ENCODE data around the gene PRKCE.
"Not testable (repeated sequence)": the region's sequence is repeated elsewhere in the genome, so short reads cannot be mapped to it uniquely, and the experiment has no call there.

The PRKCE gene

DNA sequence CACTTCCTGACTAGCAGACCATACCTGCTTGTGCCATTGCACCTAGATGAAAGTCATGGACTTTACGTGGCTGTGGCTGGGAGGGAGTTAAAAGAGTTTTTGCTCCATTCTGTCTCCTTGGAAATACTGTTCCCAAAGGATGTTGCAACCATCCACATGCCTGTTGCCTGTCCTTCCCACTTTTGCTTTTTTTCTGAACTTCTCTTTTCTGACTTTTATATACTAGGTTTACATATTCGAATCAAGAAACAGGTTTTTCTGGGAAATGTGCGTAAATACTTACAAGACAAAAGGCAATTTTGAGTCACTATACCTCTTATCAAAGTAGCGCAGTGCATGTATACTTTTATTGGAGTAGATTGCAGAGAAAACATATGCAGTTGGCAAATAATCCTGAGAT, 244.8 kb downstream of the PRKCE start:
- DNase-seq: no peak

- no peak for DNase-seq
These were observed 246.4 kb downstream of the PRKCE start for GRCh38 chr2:45897842-45898241.

DNA sequence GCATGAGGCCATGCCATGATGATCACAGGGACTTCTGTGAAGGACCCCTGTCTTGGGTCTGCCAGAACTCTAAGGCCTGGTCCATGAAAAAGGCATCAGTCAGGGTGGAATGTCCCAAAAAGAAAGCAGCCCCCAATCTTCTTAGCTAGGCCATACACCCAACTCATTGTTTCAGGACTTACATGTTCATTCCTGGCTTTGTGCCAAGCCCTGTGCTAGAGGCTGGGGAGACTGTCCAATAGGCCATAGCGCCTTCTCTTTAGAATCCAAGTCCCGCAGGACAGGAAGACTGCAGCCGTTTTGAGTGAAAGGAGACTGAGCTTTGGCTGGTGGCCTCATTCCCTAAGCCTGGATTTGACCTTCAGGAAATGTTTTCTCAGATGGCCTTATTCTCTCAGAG, 247.3 kb downstream of the PRKCE start:
- no peak for DNase-seq

DNA sequence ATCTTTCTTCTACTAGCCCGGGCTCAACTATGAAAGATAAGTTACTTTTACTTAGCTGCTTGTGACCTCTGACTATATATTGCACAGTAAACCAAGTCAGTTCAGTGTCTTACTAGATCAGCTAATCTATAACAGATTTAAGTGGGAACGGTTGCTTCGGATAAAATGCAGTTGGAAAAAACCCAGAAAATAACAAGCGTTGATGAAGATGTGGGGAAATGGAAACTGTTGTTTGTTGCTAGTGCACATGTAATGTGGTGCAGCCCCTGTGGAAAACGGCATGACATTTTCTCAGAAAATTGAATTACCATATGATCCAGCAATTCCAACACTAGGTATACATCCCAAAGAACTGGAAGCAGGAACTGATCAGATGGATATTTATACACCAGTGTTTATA, 248.5 kb downstream of the PRKCE start:
- DNase-seq: no peak

- no peak for DNase-seq
These were observed 250.1 kb downstream of the PRKCE start for GRCh38 chr2:45901468-45902032.

DNA sequence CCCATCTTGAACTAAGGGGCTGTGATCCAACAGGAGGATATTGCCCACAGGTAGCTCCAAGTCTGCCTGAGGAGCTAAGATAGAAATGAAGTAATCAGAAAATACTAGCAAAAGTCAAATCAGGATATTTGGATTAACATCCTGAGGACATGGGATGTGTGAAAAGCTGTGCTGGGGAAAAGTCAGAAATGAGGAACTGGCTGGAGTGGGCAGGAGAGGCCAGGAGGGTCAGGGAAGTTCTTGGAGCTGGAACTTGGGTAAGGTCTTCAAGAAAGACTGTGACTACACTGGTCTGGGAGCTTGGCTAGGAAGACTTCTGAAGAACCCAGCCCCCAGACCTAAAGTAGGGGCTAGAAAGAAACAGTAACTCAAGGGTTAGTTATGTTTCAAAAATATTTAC, 250.9 kb downstream of the PRKCE start:
- DNase-seq: no peak

- DNase-seq: no peak
These were observed 251.4 kb downstream of the PRKCE start for GRCh38 chr2:45902781-45903375.

DNA sequence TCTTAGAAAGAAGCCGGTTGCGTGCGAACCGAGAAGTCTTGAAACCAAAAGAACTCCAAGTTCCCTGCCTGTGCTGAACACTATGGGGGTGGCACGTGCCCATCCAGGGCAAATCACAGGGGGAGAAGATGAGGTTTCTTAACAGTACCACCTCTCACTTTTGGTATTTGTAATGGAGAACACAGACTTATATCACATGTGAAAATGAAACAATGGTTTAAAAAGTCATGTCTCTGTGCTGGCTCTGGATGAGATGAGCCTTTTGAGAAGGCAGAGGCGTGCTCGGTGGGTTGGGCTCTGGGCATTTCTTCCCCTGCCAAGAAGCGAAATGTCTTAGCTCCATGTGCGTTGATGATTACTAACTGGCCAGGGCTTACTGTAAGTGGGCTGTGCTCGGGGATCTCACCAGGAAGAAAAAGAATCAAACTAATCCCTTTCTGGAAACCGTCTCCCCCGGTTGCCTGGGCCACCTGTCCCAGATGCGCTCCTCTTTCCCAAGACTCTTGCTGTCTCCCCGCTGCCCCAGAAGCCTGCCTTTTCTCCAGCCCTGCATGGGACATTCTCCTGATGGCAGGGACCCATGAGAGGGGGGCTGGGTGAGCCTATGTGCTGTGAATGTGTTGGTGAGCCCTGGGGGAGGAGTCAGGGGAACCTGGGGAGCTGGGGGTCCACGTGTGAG, 252.9 kb downstream of the PRKCE start:
- DNase-seq: no peak

- DNase-seq: no peak
These were observed 253.6 kb downstream of the PRKCE start for GRCh38 chr2:45904946-45905631.

DNA sequence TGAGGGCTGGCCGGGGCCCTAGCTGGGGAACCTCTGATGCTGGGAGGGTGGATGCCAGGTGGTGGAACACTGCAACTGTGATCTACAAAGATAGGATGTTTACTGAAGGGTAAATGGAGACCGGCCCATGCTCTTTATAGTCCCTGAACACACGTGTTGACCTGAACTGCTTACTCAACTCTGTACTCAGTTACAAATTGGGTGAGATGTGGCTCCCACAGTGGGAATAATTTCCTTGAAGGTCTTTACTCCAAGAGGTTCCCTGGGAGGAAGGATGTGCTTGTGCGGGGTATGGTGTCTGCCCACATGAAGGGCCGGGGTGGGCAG, 254.1 kb downstream of the PRKCE start:
- no peak for DNase-seq

- DNase-seq: no peak
These were observed 256.1 kb downstream of the PRKCE start for GRCh38 chr2:45907592-45907991.

DNA sequence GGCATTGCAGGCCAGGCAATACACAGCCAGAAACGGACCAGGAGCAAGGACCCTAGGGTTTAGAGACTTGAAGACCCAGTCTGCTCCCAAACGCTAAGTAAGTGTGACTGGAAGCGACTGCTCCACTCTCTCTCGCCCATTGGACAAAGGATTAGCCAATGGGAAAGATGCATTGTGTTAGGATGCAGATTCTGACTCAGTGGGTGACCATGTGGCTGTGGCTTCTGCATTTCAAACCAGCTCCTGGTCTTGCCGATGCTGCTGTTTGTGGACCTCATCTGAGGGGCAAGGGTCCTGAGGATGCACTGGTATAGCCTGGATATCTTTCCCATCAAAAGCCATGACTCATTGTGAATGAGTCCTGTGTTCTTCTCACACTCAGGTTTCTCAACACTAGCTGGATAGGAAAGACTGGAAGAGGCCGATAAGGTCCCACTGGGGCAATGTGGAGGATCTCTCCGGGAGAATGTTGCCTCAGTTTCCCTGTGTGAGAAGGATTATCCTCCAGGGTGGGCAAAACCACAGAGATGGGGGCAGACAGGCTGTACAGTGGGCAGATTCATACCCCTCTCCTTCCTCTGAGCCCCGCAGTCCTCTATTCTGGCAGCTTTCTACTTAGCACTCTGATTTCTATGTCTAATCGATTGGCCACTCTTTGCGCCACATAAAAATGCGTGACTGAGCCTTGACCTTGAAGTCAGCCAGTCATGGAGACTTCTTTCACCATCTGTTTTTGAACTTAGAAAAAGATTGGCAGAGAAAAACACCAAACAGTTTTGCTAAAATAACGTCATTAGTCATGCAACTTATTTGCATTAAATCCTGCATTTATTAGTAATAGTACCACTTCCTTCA, 257.1 kb downstream of the PRKCE start:
- DNase-seq: no peak

DNA sequence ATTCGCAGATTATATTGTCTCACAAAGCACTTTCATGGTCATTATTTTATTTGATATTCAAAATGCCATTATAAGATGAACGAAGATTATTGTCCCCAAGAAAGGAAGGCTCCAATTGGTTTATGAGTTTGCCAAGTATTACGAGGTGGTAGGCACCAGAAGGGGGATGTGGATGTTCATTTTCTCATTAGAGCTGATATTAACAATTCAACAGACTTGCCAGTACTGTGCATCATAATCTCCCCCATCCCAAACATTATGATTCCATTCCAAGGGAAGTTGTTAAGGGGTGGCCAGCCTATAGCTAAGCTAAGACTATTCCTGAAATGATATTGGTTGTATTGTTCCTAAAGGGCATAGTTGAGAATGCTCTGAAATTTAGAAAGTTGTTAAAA, 257.7 kb downstream of the PRKCE start:
- DNase-seq: no peak

DNA sequence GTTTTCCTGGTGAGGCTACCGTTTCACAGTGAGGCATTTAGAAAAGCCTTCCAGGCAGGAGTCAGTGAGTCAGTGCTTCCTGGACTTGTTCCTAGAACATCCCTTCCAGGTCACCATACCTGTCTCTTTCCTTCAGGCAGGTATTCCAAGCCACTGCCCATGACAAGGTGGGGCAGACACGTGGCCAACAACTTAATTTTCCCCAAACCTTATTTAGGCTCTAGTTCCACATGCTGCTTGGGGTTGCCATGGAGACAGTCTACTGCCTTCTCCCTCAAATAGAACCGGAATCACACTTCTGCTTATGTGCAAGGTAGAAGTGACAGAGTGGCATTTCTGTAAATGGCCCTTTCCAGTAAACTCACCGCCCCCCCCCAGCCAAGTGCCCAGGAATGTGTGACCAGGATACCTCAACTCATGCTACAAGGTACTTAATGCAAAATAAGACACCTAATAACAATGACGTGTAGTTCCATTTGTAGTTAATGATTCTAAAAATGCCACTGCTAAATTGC, 258.3 kb downstream of the PRKCE start:
- DNase-seq: no peak

- DNase-seq: no peak
These were observed 259.1 kb downstream of the PRKCE start for GRCh38 chr2:45910473-45911060.

DNA sequence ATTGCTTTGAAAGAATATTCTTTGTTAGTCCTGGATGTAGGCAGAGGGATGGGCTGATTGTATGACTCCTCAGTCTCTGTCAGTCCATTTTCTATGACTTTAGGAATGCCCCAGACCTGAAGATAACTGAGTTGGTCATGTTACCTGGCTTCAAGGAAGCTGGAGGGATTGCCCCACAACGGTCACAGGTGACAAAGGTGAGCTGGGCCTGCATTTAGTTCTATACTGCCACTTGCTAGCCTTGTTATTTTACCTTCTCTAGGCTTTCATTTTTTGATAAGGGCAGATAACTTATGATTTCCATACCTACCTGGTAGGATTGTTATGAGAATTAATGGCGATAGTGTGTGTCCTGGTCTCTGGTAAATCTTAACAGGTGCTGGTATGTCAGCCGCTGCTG, 260.1 kb downstream of the PRKCE start:
- DNase-seq: no peak

GRCh38 chr2:45912109-45912508, 260.6 kb downstream of the PRKCE start:
- no peak for DNase-seq

DNA sequence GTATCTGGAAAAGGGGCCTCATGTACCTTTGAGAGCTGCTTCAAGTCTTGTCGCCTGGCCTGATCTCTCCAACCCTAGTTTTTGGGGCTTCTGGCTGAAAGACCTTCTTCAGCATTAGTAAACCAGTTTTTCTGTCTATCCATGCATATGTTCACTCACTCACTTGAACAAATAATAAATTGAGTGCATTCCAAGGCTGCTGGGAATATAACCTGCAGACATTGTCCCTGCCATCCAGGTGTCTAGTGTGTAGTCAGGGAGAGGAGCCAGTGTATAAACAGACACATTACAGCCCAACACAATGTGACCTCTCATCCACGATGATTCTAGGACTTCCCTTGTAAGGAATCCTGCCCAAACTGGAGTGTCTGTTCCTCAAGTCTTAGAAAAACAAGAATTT, 262.1 kb downstream of the PRKCE start:
- no peak for DNase-seq

DNA sequence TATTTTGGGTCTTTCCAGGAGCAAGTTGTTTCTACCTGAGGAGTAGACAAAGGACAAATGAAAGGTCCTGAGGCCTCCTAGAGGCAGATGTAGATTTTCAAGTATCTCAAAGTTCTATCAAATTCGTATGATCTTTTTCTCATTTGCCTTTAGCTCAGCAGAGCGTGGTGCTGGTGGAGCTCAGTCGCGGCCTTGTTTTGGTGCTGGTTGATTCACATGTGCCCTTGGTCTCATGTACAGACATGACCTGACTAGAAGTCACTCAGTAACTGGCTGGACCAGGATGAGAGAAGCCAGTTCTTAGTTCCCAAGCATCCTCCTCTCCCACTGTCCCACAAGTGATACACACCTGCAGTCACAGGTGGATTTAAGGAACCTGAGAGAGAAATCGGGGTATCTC, 264.0 kb downstream of the PRKCE start:
- DNase-seq: no peak

- DNase-seq: not testable (repeated sequence)
These were observed 266.2 kb downstream of the PRKCE start for GRCh38 chr2:45917561-45918176.

DNA sequence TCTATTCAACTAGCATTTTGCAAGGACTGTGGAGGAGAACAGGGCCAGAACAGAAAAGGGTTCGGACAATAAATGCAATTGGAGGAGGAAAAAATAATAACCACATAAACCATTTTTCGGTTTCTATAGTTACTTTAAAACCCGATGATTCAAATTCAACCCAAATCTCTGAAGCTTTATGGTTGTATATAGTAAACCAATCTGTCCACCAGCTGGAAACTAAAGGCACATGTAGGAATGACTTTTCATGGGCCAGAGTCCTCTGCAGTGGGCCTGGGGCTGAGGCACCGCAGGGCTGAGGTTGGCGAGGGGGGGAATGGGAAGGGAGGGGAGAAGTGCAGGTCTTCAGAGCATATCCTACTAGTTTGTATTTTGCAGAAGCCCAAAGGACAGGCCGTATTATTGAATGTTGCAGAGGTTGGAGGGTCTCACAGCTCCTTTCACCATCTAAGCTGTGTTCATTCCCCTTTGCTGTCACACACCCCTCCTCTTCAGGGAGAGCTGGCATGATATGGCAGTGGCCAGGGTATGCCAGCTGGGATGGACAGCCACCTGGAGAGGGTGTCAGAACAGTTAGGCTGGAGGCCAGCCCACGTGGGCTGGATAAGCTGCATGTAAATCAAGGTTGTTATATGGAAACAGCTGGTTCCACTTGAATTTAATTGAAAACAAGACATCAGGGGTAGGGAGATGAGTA, 267.1 kb downstream of the PRKCE start:
- DNase-seq: no peak
